H1 (cell line): ENCODE measurements around the gene BEAN1.

Experiments
- CBX8 ChIP-seq: fragments of 300-800, 300-1000 bp; sonication (generic); IDR thresholded peaks from 2 replicates; pipeline ENCODE4 v1.7.1; 2016; ENCODE audit warnings: low read depth, low read length, borderline replicate concordance
- CTCF ChIP-seq, 3 experiments: IDR thresholded peaks; 1 replicate in 2 of 3; 2 replicates in 1 of 3; pipeline versions ENCODE4 v1.5.1 to v1.6.1; 2011; ENCODE audit warnings: low read length in 3 of 3, mild to moderate bottlenecking in 3 of 3, inconsistent platforms in 2 of 3, low read depth in 1 of 3, moderate library complexity in 1 of 3; ENCODE audit not compliant: insufficient read depth in 1 of 3; ENCODE audit errors: control extremely low read depth in 1 of 3
- EP300 ChIP-seq, 2 experiments: IDR thresholded peaks; 1 replicate in 1 of 2; 2 replicates in 1 of 2; pipeline ENCODE4 v1.6.1; 2011 to 2012; ENCODE audit warnings: low read depth in 2 of 2, low read length in 2 of 2, mild to moderate bottlenecking in 2 of 2, borderline replicate concordance in 1 of 2, inconsistent platforms in 1 of 2, moderate library complexity in 1 of 2
- EZH2 ChIP-seq: fragments of 200-600 bp; sonication (generic); IDR thresholded peaks from 2 replicates; pipeline ENCODE4 v1.7.1; 2012; ENCODE audit warnings: low read depth, mild to moderate bottlenecking, moderate library complexity, low read length, inconsistent platforms; ENCODE audit not compliant: severe bottlenecking
- HDAC2 ChIP-seq, 2 experiments: fragments of 300-600 bp in 1 of 2; sonication (generic) in 1 of 2; IDR thresholded peaks; 2 replicates each; pipeline ENCODE4 v1.6.1; 2011 to 2012; ENCODE audit warnings: low read depth in 2 of 2, low read length in 2 of 2, mild to moderate bottlenecking in 2 of 2, moderate library complexity in 2 of 2, borderline replicate concordance in 1 of 2, inconsistent platforms in 1 of 2
- HDAC6 ChIP-seq: IDR thresholded peaks from one replicate; pipeline ENCODE4 v1.7.1; 2012; ENCODE audit warnings: low read depth, mild to moderate bottlenecking, inconsistent platforms, low read length, moderate library complexity
- JUND ChIP-seq: IDR thresholded peaks from 2 replicates; pipeline ENCODE4 v1.6.1; 2011; ENCODE audit warnings: mild to moderate bottlenecking, improper control_type of control experiment, low read length
- POLR2A ChIP-seq, 2 experiments: IDR thresholded peaks; 1 replicate in 1 of 2; 2 replicates in 1 of 2; pipeline ENCODE4 v1.6.1; 2011; ENCODE audit warnings: low read depth in 2 of 2, low read length in 2 of 2, mild to moderate bottlenecking in 2 of 2; ENCODE audit errors: control extremely low read depth in 1 of 2
- POLR2AphosphoS5 ChIP-seq: IDR thresholded peaks from 2 replicates; pipeline ENCODE4 v1.6.1; 2011; ENCODE audit warnings: low read depth, low read length
- RXRA ChIP-seq: IDR thresholded peaks from 2 replicates; pipeline ENCODE4 v1.6.1; 2011; ENCODE audit warnings: low read depth, mild to moderate bottlenecking, low read length, moderate library complexity; ENCODE audit not compliant: insufficient read depth
- SIN3A ChIP-seq, 2 experiments: IDR thresholded peaks in 1 of 2; conservative IDR thresholded peaks in 1 of 2; 2 replicates each; pipeline ENCODE4 v1.6.1; 2011 to 2012; ENCODE audit warnings: low read length in 2 of 2, improper control_type of control experiment in 1 of 2, low read depth in 1 of 2, mild to moderate bottlenecking in 1 of 2
- SP1 ChIP-seq: IDR thresholded peaks from 2 replicates; pipeline ENCODE4 v1.6.1; 2011; ENCODE audit warnings: low read depth, low read length
- TAF1 ChIP-seq: IDR thresholded peaks from 2 replicates; pipeline ENCODE4 v1.6.1; 2011; ENCODE audit warnings: mild to moderate bottlenecking, low read depth, low read length
- ZNF274 ChIP-seq: IDR thresholded peaks from 2 replicates; pipeline ENCODE4 v1.7.0; 2012; ENCODE audit warnings: low read length, borderline replicate concordance; ENCODE audit errors: extremely low read depth

DNA sequence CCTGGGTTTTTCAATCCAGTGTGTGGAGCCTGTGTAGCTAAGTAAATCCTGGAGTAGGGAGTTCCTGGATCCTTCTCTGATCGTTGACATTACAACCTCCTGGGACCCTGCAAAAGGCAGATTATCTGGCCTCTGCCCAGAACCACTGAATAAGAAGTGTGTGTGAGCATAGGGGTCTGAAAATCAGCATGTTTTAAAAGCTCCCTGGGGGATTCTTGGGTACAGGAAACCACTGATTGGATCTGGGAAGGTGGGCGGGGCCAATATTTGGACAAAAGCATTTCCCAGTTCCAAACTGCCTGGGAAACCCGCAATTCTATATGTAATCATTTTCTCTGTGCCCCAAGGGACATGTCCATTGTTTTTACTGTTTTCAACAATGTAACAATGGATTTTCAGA is 27.2 kb upstream of the BEAN1 start:
- no peak for TF ChIP-seq EZH2
- no peak for TF ChIP-seq CBX8
- no peak for TF ChIP-seq CTCF (IDR thresholded peaks at IDR 0.05; ENCODE audit: control extremely low read depth in 1 of 3, insufficient read depth in 1 of 3, low read depth in 1 of 3, low read length in 3 of 3)
- no peak for TF ChIP-seq RXRA
- no peak for TF ChIP-seq HDAC6
- no peak for TF ChIP-seq JUND
- TF ChIP-seq POLR2AphosphoS5: no peak
- no peak for TF ChIP-seq ZNF274
- TF ChIP-seq EP300 (IDR thresholded peaks at IDR 0.05; ENCODE audit: borderline replicate concordance in 1 of 2, low read depth in 2 of 2, low read length in 2 of 2): no peak
- no peak for TF ChIP-seq SP1
- no peak for TF ChIP-seq POLR2A (IDR thresholded peaks at IDR 0.05; ENCODE audit: control extremely low read depth in 1 of 2, low read depth in 2 of 2, low read length in 2 of 2)
- no peak for TF ChIP-seq HDAC2 (IDR thresholded peaks at IDR 0.05; ENCODE audit: borderline replicate concordance in 1 of 2, low read depth in 2 of 2, low read length in 2 of 2)
- no peak for TF ChIP-seq TAF1
- TF ChIP-seq SIN3A (conservative IDR thresholded peaks at IDR 0.05 in 1 of 2, IDR thresholded peaks at IDR 0.05 in 1 of 2; ENCODE audit: low read depth in 1 of 2, low read length in 2 of 2): no peak
